Sigmoid colon (tissue), 4 donors: ENCODE measurements around the gene TF.

ENCODE experiments used
- CTCF ChIP-seq, 4 experiments: fragments of 450-650 bp in 3 of 4; fragments of 200-600 bp in 1 of 4; IDR thresholded peaks; one replicate each; pipeline ENCODE4 v1.5.1; 2016 to 2019; ENCODE audit warnings: antibody characterized with exemption in 4 of 4, mild to moderate bottlenecking in 3 of 4, moderate library complexity in 2 of 4
- POLR2A ChIP-seq, 2 donors: fragments of 450-650 bp; IDR thresholded peaks; one replicate each; pipeline ENCODE4 v1.6.1; 2016; ENCODE audit warnings: antibody characterized with exemption in 2 of 2, mild to moderate bottlenecking in 2 of 2, moderate library complexity in 2 of 2
- POLR2AphosphoS5 ChIP-seq, 4 donors: sonication (generic); formaldehyde crosslinking; IDR thresholded peaks; one replicate each; pipeline ENCODE4 v1.6.1; 2017; ENCODE audit warnings: antibody characterized with exemption in 4 of 4

GRCh38 chr3:133699467-133699866 lies 46.7 kb upstream of the TF start:
- TF ChIP-seq POLR2AphosphoS5 (IDR thresholded peaks at IDR 0.05) (no peak), POLR2A (IDR thresholded peaks at IDR 0.05) (no peak), CTCF (IDR thresholded peaks at IDR 0.05) (no peak)
